Sigmoid colon (tissue), 4 donors: Measurements from ENCODE around the gene CCDC85B.

Experiments used
- CTCF ChIP-seq, 4 experiments: fragments of 450-650 bp in 3 of 4; fragments of 200-600 bp in 1 of 4; IDR thresholded peaks; one replicate each; pipeline ENCODE4 v1.5.1; 2016 to 2019; ENCODE audit warnings: antibody characterized with exemption in 4 of 4, mild to moderate bottlenecking in 3 of 4, moderate library complexity in 2 of 4
- EP300 ChIP-seq, 4 donors: sonication (generic); formaldehyde crosslinking; IDR thresholded peaks; one replicate each; pipeline ENCODE4 v1.6.1; 2017; ENCODE audit warnings: antibody characterized with exemption in 4 of 4
- POLR2A ChIP-seq, 2 donors: fragments of 450-650 bp; IDR thresholded peaks; one replicate each; pipeline ENCODE4 v1.6.1; 2016; ENCODE audit warnings: antibody characterized with exemption in 2 of 2, mild to moderate bottlenecking in 2 of 2, moderate library complexity in 2 of 2
- POLR2AphosphoS5 ChIP-seq, 4 donors: sonication (generic); formaldehyde crosslinking; IDR thresholded peaks; one replicate each; pipeline ENCODE4 v1.6.1; 2017; ENCODE audit warnings: antibody characterized with exemption in 4 of 4

- no peak for TF ChIP-seq POLR2A (IDR thresholded peaks at IDR 0.05)
- TF ChIP-seq CTCF (IDR thresholded peaks at IDR 0.05): no peak
- TF ChIP-seq EP300 (IDR thresholded peaks at IDR 0.05): no peak
- no peak for TF ChIP-seq POLR2AphosphoS5 (IDR thresholded peaks at IDR 0.05)
These were observed 36.3 kb upstream of the CCDC85B start for GRCh38 chr11:65854161-65854592.
